ENCODE measurements around the gene CNTLN. TPM values are rescaled to one million over a fixed set of nuclear protein-coding genes. Genes with fewer than 3 reads are reported as not detected.
"Not testable (repeated sequence)": the region's sequence is repeated elsewhere in the genome, so short reads cannot be mapped to it uniquely, and the experiment has no call there.

Gene CNTLN
- polyA plus RNA-seq, 2 of the 4 experiments (the other 2 are of a cell fraction), result 8.5 to 11.9 TPM

DNA sequence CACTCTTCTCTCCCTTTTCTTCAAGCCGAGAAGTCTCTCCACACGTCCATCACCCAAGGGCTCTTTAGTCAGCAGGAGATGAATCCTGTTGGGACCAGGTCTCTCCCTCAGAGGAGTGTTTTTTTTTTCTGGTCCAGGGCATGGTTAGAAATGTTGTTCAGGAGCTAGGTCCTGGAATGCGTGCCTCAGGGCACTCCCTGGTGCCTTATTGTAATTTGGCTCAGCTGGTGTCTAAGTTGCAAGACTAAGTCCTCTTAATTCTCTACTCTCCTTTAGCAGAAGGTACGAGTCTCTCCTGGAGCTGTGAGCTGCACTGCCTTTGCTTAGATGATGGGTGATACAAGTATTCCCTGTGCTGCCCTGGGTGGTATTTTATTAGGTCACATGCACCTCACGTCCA is 111.9 kb downstream of the CNTLN start:
- Histone ChIP-seq H3K4me1 (no peaks in the 10 kb centered on the region), H3K9me3 (peaks cover 12% of the 10 kb centered on the region), H3K4me2 (no peak overlapping the region), H3K27ac (no peak overlapping the region), H3K4me3 (no peak overlapping the region)
- FAIRE-seq (no peak), ATAC-seq (no peak), DNase-seq (ENCODE audit: low read depth in 1 of 2, low spot score in 1 of 2) (no peak)
- POLR2A ChIA-PET, result no interaction called here
- CTCF ChIA-PET, result interaction anchor here (0.8 kb wide), 1 partner anchor 9 kb away, joined by 3 read pairs; no protein-coding TSS in a partner anchor
- TF ChIP-seq HOXA7 (CRISPR knock-in tag; IDR thresholded peaks at IDR 0.05) (no peak), PHF8 (IDR thresholded peaks at IDR 0.05; ENCODE audit: borderline replicate concordance, low read depth) (no peak), HDAC2 (IDR thresholded peaks at IDR 0.05) (no peak), FOXS1 (CRISPR knock-in tag; IDR thresholded peaks at IDR 0.05) (no peak), FOSB (CRISPR knock-in tag; IDR thresholded peaks at IDR 0.05) (no peak), ATOH8 (CRISPR knock-in tag; IDR thresholded peaks at IDR 0.05; ENCODE audit: low read depth) (no peak), EHF (CRISPR knock-in tag; IDR thresholded peaks at IDR 0.05) (no peak), MAZ (IDR thresholded peaks at IDR 0.05; ENCODE audit: borderline replicate concordance, low read depth, low read length) (no peak)
- TF ChIP-seq, protein P1, sequence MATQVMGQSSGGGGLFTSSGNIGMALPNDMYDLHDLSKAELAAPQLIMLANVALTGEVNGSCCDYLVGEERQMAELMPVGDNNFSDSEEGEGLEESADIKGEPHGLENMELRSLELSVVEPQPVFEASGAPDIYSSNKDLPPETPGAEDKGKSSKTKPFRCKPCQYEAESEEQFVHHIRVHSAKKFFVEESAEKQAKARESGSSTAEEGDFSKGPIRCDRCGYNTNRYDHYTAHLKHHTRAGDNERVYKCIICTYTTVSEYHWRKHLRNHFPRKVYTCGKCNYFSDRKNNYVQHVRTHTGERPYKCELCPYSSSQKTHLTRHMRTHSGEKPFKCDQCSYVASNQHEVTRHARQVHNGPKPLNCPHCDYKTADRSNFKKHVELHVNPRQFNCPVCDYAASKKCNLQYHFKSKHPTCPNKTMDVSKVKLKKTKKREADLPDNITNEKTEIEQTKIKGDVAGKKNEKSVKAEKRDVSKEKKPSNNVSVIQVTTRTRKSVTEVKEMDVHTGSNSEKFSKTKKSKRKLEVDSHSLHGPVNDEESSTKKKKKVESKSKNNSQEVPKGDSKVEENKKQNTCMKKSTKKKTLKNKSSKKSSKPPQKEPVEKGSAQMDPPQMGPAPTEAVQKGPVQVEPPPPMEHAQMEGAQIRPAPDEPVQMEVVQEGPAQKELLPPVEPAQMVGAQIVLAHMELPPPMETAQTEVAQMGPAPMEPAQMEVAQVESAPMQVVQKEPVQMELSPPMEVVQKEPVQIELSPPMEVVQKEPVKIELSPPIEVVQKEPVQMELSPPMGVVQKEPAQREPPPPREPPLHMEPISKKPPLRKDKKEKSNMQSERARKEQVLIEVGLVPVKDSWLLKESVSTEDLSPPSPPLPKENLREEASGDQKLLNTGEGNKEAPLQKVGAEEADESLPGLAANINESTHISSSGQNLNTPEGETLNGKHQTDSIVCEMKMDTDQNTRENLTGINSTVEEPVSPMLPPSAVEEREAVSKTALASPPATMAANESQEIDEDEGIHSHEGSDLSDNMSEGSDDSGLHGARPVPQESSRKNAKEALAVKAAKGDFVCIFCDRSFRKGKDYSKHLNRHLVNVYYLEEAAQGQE (IDR thresholded peaks at IDR 0.05), result no peak
- 93% methylated on average over 5 of the region's 5 CpGs for WGBS (ENCODE audit: missing lambda C conversion rate)

DNA sequence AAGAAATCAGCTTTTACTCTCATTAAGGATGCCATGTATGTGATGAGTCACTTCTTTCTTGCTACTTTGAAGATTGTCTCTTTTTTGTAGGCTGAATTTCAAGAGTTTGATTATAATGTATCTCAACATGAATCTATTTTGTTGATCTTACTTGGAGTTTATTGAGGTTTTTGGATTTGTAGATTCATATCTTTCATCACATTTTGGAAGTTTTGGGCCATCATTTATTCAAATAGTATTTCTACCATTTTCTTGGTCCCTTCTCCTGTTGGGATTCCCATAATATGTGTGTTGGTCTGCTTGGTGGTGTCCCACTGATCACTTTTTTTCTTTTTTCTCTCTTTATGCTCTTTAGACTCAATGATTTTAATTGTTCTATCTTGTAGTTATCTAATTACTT is 116.3 kb downstream of the CNTLN start:
- no peak for TF ChIP-seq FOSL2 (IDR thresholded peaks at IDR 0.05)
- TF ChIP-seq FOSL2 (CRISPR knock-in tag; IDR thresholded peaks at IDR 0.05), result no peak
- TF ChIP-seq, protein P2, sequence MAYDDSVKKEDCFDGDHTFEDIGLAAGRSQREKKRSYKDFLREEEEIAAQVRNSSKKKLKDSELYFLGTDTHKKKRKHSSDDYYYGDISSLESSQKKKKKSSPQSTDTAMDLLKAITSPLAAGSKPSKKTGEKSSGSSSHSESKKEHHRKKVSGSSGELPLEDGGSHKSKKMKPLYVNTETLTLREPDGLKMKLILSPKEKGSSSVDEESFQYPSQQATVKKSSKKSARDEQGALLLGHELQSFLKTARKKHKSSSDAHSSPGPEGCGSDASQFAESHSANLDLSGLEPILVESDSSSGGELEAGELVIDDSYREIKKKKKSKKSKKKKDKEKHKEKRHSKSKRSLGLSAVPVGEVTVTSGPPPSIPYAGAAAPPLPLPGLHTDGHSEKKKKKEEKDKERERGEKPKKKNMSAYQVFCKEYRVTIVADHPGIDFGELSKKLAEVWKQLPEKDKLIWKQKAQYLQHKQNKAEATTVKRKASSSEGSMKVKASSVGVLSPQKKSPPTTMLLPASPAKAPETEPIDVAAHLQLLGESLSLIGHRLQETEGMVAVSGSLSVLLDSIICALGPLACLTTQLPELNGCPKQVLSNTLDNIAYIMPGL (CRISPR knock-in tag; IDR thresholded peaks at IDR 0.05; ENCODE audit: borderline replicate concordance), result no peak
- no peak for TF ChIP-seq MAZ (IDR thresholded peaks at IDR 0.05; ENCODE audit: borderline replicate concordance, low read depth, low read length)
- TF ChIP-seq NR3C1 (IDR thresholded peaks at IDR 0.05), result no peak
- no peak for TF ChIP-seq POLR2A (IDR thresholded peaks at IDR 0.05; ENCODE audit: low read length)
- DNase-seq (ENCODE audit: low read depth in 1 of 2, low spot score in 1 of 2), result no peak
- ChIA-PET CTCF (no interaction called here), POLR2A (no interaction called here)
- H3K27ac ChIP-seq, result no peak overlapping the region
- no peaks in the 10 kb centered on the region for H3K4me1 ChIP-seq
- H3K4me2 ChIP-seq, result no peak overlapping the region
- peaks cover 34% of the 10 kb centered on the region for H3K9me3 ChIP-seq
- no peak overlapping the region for H3K4me3 ChIP-seq
- no peak for ATAC-seq
- no peak for FAIRE-seq

DNA sequence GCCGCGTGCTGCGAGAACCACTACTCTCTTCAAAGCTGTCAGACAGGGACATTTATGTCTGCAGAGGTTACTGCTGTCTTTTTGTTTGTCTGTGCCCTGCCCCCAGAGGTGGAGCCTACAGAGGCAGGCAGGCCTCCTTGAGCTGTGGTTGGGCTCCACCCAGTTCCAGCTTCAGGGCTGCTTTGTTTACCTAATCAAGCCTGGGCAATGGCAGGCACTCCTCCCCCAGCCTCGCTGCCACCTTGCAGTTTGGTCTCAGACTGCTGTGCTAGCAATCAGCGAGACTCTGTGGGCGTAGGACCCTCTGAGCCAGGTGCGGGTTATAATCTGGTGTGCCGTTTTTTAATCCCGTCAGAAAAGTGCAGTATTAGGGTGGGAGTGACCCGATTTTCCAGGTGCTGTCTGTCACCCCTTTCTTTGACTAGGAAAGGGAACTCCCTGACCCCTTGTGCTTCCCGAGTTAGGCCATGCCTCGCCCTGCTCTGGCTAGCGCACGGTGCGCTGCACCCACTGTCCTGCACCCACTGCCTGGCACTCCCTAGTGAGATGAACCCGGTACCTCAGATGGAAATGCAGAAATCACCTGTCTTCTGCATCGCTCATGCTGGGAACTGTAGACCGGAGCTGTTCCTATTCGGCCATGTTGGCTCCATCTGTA is 133.8 kb downstream of the CNTLN start:
- POLR2A ChIA-PET, FAIRE-seq, H3K27ac ChIP-seq, H3K4me1 ChIP-seq, CTCF ChIA-PET, H3K9me3 ChIP-seq, ATAC-seq: not testable (repeated sequence)
- Histone ChIP-seq H3K4me3 (0 out of 3 replicates have a peak overlapping the region, but pooled peaks have one; percentile 14), H3K4me2 (peak overlapping the region; percentile 49; the same call in 2 of the 3 replicates)
- 55% methylated on average over 19 of the region's 19 CpGs for WGBS (ENCODE audit: missing lambda C conversion rate)
- DNase-seq (ENCODE audit: low read depth in 1 of 2, low spot score in 1 of 2), result peak in 1 of 2 experiments; percentile 36
